ENCODE data around the gene EML4.
A peak's percentile ranks its signal among the peaks of the same experiment; 100 is the strongest.

- peak in 2 of 3 experiments; percentile 26 to 71 for TF ChIP-seq CTCF (optimal IDR thresholded peaks at IDR 0.05 in 1 of 3, IDR thresholded peaks at IDR 0.05 in 1 of 3, conservative IDR thresholded peaks at IDR 0.05 in 1 of 3; ENCODE audit: extremely low read depth in 1 of 3, insufficient read depth in 2 of 3, low read length in 3 of 3)
- TF ChIP-seq EZH2 (IDR thresholded peaks at IDR 0.05; ENCODE audit: low read length), result no peak
These were observed 192.0 kb downstream of the EML4 start, which contains the start of gene COX7A2L for GRCh38 chr2:42360890-42361727.

Data from keratinocyte (primary cell).